Fibroblast of lung (primary cell): ENCODE results near the gene LANCL2. TPM values are rescaled to one million over a fixed set of nuclear protein-coding genes. Genes with fewer than 3 reads are reported as not detected.
A peak's percentile ranks its signal among the peaks of the same experiment; 100 is the strongest.

Source experiments
- DNase-seq, 2 donors: peaks; one replicate each; pipeline versions ENCODE4 v3.0.0 to v3.0.0-alpha.2; 2010; ENCODE audit warnings: low read depth in 2 of 2
- H2AFZ ChIP-seq: 2 replicates; pipeline ENCODE4 v1.5.1; 2012; ENCODE audit warnings: low read length, control low read depth, inconsistent platforms
- H3K27ac ChIP-seq: 2 replicates; pipeline ENCODE4 v1.5.1; 2011; ENCODE audit warnings: low read length, control low read depth; ENCODE audit not compliant: insufficient read depth
- H3K27me3 ChIP-seq: 2 replicates; pipeline ENCODE4 v1.5.1; 2011; ENCODE audit warnings: mild to moderate bottlenecking, low read length; ENCODE audit not compliant: control insufficient read depth, insufficient read depth
- H3K36me3 ChIP-seq: 2 replicates; pipeline ENCODE4 v1.5.1; 2011; ENCODE audit warnings: low read length; ENCODE audit not compliant: control insufficient read depth, insufficient read depth
- H3K4me1 ChIP-seq: 2 replicates; pipeline ENCODE4 v1.5.1; 2011; ENCODE audit warnings: low read length; ENCODE audit not compliant: control insufficient read depth, insufficient read depth; ENCODE audit errors: extremely low read depth
- H3K4me2 ChIP-seq: 2 replicates; pipeline ENCODE4 v1.5.1; 2011; ENCODE audit warnings: low read length, control low read depth; ENCODE audit not compliant: insufficient read depth; ENCODE audit errors: extremely low read depth
- H3K4me3 ChIP-seq, 4 experiments: fragments of 200-600 bp in 1 of 4; sonication (generic) in 1 of 4; replicated peaks in 1 of 4; 2 replicates each; pipeline ENCODE4 v1.5.1; 2011 to 2016; ENCODE audit warnings: low read length in 4 of 4, low read depth in 3 of 4, mild to moderate bottlenecking in 3 of 4, control low read depth in 2 of 4, inconsistent platforms in 1 of 4, mixed read lengths in 1 of 4; ENCODE audit not compliant: insufficient read depth in 1 of 4; ENCODE audit errors: control extremely low read depth in 1 of 4
- H3K79me2 ChIP-seq: 2 replicates; pipeline ENCODE4 v1.5.1; 2012; ENCODE audit warnings: mild to moderate bottlenecking, low read length, inconsistent platforms; ENCODE audit not compliant: control insufficient read depth, insufficient read depth
- H3K9ac ChIP-seq: 2 replicates; pipeline ENCODE4 v1.5.1; 2011; ENCODE audit warnings: mild to moderate bottlenecking, low read length, control low read depth; ENCODE audit not compliant: insufficient read depth
- H3K9me3 ChIP-seq: 2 replicates; pipeline ENCODE4 v1.5.1; 2012; ENCODE audit warnings: low read depth, low read length; ENCODE audit not compliant: control insufficient read depth, insufficient read depth
- H4K20me1 ChIP-seq: 2 replicates; pipeline ENCODE4 v1.5.1; 2011; ENCODE audit warnings: low read length; ENCODE audit not compliant: control insufficient read depth, insufficient read depth; ENCODE audit errors: extremely low read depth
- EZH2 ChIP-seq: IDR thresholded peaks from 2 replicates; pipeline ENCODE4 v1.5.1; 2012; ENCODE audit warnings: low read length, control low read depth, mild to moderate bottlenecking; ENCODE audit errors: missing control alignments
- polyA plus RNA-seq, 2 donors: library from polyadenylated mRNA; depleted of rRNA in 1 of 2; stranded (reverse) in 1 of 2; unstranded in 1 of 2; fragments of >200 nt; gene quantifications; 2 replicates each; pipeline ENCODE4 v1.2.1, GENCODE V29; 2011 to 2012; ENCODE audit warnings: missing spikeins in 1 of 2
- total RNA-seq: library from RNA; depleted of rRNA; stranded (reverse); fragments of >200 nt; gene quantifications from 2 replicates; pipeline ENCODE4 v1.2.1, GENCODE V29; 2014
- TF ChIP-seq, protein P1 (sequence below), 2 donors: IDR thresholded peaks in 1 of 2; conservative IDR thresholded peaks in 1 of 2; 1 replicate in 1 of 2; 2 replicates in 1 of 2; pipeline ENCODE4 v1.5.1; 2011 to 2012; ENCODE audit warnings: low read length in 2 of 2, control low read depth in 1 of 2, inconsistent platforms in 1 of 2, low read depth in 1 of 2, mild to moderate bottlenecking in 1 of 2

The LANCL2 gene
- total and polyA plus RNA-seq, 2 donors (not counting 1 experiment from before 2014, with no cell fraction given), result 8.9 to 15.0 TPM

DNA sequence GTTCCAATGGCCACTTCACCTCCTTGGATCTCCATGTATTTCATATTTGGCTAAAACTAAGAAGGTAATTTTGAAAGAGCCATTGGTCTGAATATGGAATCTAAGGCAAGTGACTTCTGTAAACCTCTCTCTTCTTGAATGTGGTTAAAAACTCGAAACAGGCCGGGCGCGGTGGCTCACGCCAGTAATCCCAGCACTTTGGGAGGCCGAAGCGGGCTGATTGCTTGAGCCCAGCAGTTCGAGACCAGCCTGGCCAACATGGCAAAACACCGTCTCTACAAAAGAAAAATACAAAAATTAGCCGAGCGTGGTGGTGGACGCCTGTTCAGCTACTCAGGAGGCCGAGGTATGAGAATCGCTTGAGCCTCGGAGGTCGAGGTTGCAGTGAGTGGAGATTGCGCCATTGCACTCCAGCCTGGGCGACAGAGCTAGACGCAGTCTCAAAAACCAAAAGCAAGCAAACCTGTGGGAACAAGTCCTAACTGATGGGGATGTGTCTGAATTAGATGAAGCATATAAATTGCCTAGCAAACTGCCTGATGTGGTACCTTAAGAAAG lies 2.2 kb downstream of the LANCL2 start:
- Histone ChIP-seq H3K27me3 (no peaks in the 10 kb centered on the region), H3K9me3 (no peaks in the 10 kb centered on the region), H3K4me1 (peaks cover 5% of the 10 kb centered on the region), H3K4me2 (peak overlapping the region; percentile 73), H3K27ac (peak overlapping the region; percentile 99), H4K20me1 (no peaks in the 10 kb centered on the region), H3K79me2 (peaks cover 27% of the 10 kb centered on the region), H2AFZ (no peak overlapping the region), H3K4me3 (peak overlapping the region; percentile 93 to 99 (median 97)), H3K36me3 (no peaks in the 10 kb centered on the region), H3K9ac (no peak overlapping the region)
- DNase-seq, result no peak
- TF ChIP-seq EZH2, result no peak
- TF ChIP-seq, protein P1, sequence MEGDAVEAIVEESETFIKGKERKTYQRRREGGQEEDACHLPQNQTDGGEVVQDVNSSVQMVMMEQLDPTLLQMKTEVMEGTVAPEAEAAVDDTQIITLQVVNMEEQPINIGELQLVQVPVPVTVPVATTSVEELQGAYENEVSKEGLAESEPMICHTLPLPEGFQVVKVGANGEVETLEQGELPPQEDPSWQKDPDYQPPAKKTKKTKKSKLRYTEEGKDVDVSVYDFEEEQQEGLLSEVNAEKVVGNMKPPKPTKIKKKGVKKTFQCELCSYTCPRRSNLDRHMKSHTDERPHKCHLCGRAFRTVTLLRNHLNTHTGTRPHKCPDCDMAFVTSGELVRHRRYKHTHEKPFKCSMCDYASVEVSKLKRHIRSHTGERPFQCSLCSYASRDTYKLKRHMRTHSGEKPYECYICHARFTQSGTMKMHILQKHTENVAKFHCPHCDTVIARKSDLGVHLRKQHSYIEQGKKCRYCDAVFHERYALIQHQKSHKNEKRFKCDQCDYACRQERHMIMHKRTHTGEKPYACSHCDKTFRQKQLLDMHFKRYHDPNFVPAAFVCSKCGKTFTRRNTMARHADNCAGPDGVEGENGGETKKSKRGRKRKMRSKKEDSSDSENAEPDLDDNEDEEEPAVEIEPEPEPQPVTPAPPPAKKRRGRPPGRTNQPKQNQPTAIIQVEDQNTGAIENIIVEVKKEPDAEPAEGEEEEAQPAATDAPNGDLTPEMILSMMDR (conservative IDR thresholded peaks at IDR 0.05 in 1 of 2, IDR thresholded peaks at IDR 0.05 in 1 of 2; ENCODE audit: low read depth in 1 of 2, low read length in 2 of 2), result no peak

DNA sequence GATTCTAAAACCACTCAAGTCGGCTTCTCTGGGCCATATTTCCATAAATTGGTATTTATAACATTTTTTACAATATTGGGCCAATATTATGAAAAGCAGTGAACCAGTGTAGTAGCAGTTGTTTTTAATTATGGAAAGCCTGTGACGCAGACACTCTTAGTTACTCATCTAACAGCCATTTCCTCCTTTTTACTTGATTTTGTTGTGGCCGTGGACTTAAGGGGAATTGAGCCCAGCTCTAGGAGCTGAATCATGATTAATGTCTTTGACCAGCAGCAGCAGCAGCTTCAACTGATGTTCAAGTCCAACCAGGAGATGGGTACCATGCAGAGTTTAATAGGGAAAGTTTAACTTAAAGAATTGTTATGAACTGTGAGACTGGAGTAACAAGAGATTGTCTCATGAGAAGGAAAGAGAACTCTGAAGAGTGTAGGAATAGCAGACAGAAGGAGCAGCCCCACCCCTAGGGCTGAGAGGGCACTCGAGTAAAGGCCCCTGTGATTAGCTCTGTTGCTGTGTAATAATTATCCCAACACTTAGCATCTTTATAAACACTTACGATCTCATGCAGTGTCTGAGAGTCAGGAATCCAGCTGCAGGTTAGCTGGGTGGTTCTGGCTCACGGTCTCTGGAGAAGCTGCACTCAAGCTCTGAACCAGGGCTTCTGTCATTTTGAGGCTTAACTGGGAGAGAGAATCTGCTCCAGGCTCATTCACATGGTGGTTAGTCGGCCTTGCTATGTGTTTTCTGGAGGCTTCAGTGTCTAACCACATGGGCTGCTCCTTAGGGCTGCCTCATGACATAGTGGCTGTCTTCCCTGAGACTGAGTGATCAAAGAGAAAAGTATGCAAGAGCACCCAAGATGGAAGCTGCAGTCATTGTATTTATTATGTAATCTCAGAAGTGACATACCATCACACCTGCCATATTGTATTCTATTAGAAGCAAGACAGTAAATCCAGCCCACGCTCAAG lies 4.6 kb downstream of the LANCL2 start:
- no peaks in the 10 kb centered on the region for H3K27me3 ChIP-seq
- H3K4me3 ChIP-seq, result no peak overlapping the region
- peaks cover 5% of the 10 kb centered on the region for H3K4me1 ChIP-seq
- H4K20me1 ChIP-seq, result no peaks in the 10 kb centered on the region
- no peak for TF ChIP-seq EZH2
- TF ChIP-seq, protein P1 (conservative IDR thresholded peaks at IDR 0.05 in 1 of 2, IDR thresholded peaks at IDR 0.05 in 1 of 2; ENCODE audit: low read depth in 1 of 2, low read length in 2 of 2), result no peak
- no peaks in the 10 kb centered on the region for H3K36me3 ChIP-seq
- no peaks in the 10 kb centered on the region for H3K9me3 ChIP-seq
- H3K27ac ChIP-seq, result no peak overlapping the region
- DNase-seq, result peak; percentile 79 to 94
- no peak overlapping the region for H2AFZ ChIP-seq
- peak overlapping the region; percentile 28 for H3K4me2 ChIP-seq
- H3K9ac ChIP-seq, result no peak overlapping the region
- peaks cover 27% of the 10 kb centered on the region for H3K79me2 ChIP-seq

DNA sequence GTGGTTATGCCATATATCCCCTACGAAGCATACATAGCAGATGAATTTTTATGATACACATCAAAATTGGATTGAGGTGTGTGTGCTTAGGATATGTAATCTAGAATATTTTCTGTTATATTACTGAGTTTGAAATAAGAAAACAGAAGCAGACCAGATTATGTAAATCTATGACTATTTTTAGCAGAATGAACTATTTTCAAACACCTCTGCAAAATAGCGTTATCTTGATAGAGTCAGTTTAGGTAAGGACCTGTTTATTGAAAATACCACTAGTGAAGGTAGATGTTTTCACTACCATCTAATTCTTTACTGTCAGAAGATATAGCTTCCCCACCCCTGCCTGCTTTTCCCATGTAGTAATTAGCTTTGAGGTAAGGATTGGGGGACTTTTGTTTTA lies 9.1 kb downstream of the LANCL2 start:
- DNase-seq, result no peak
- no peak overlapping the region for H2AFZ ChIP-seq
- H3K36me3 ChIP-seq, result no peaks in the 10 kb centered on the region
- H4K20me1 ChIP-seq, result no peaks in the 10 kb centered on the region
- no peak overlapping the region for H3K9ac ChIP-seq
- peaks cover 12% of the 10 kb centered on the region for H3K79me2 ChIP-seq
- H3K27me3 ChIP-seq, result no peaks in the 10 kb centered on the region
- no peak overlapping the region for H3K4me3 ChIP-seq
- H3K27ac ChIP-seq, result no peak overlapping the region
- no peak overlapping the region for H3K4me2 ChIP-seq
- H3K9me3 ChIP-seq, result no peaks in the 10 kb centered on the region
- TF ChIP-seq, protein P1 (conservative IDR thresholded peaks at IDR 0.05 in 1 of 2, IDR thresholded peaks at IDR 0.05 in 1 of 2; ENCODE audit: low read depth in 1 of 2, low read length in 2 of 2), result no peak
- no peak for TF ChIP-seq EZH2
- peaks cover 5% of the 10 kb centered on the region for H3K4me1 ChIP-seq
